Ovary (tissue), 3 donors: ENCODE measurements around the gene PEX11A.

Source experiments
- EP300 ChIP-seq: sonication (generic); formaldehyde crosslinking; IDR thresholded peaks from one replicate; pipeline ENCODE4 v1.6.1; 2017; ENCODE audit warnings: antibody characterized with exemption
- POLR2A ChIP-seq: fragments of 450-650 bp; IDR thresholded peaks from one replicate; pipeline ENCODE4 v1.6.1; 2017; ENCODE audit warnings: antibody characterized with exemption, mild to moderate bottlenecking, moderate library complexity
- TF ChIP-seq, protein P1 (sequence below), 3 donors: fragments of 450-650 bp in 2 of 3; fragments of 200-600 bp in 1 of 3; IDR thresholded peaks; one replicate each; pipeline versions ENCODE4 v1.5.1 to v1.8.0; 2016 to 2022; ENCODE audit warnings: antibody characterized with exemption in 3 of 3, mild to moderate bottlenecking in 1 of 3
- donor health status: DM: no; HTN: no; CAD: no.

DNA sequence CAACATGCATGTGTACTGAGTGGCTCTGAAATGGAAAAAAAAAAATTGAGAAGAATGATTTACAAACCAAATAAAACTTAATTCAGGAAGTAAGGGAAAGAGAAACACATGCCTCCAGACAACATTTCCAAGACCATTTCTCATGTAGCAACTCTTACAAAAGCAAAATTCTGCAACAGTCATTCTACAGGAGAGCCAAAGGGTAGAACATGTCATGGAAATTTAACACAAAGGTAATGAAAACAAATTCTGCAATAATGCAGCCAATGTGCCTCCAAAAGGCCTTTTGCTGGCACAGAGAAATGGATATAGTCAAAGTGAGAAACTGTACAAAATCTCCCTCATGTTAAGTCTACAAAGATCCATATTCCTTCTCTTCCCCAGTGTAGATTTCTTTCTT lies 4.0 kb downstream of the PEX11A start:
- TF ChIP-seq POLR2A: no peak
- TF ChIP-seq, protein P1, sequence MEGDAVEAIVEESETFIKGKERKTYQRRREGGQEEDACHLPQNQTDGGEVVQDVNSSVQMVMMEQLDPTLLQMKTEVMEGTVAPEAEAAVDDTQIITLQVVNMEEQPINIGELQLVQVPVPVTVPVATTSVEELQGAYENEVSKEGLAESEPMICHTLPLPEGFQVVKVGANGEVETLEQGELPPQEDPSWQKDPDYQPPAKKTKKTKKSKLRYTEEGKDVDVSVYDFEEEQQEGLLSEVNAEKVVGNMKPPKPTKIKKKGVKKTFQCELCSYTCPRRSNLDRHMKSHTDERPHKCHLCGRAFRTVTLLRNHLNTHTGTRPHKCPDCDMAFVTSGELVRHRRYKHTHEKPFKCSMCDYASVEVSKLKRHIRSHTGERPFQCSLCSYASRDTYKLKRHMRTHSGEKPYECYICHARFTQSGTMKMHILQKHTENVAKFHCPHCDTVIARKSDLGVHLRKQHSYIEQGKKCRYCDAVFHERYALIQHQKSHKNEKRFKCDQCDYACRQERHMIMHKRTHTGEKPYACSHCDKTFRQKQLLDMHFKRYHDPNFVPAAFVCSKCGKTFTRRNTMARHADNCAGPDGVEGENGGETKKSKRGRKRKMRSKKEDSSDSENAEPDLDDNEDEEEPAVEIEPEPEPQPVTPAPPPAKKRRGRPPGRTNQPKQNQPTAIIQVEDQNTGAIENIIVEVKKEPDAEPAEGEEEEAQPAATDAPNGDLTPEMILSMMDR (IDR thresholded peaks at IDR 0.05): no peak
- no peak for TF ChIP-seq EP300
